ENCODE results near the gene RBM43.

Gene RBM43

GRCh38 chr2:151241224-151241623 lies 20.4 kb downstream of the RBM43 start:
- Histone ChIP-seq H3K36me3 (ENCODE audit: control insufficient read depth, insufficient read depth, low read length) (no peaks in the 10 kb centered on the region), H3K18ac (ENCODE audit: low read length) (no peak overlapping the region), H3K79me2 (ENCODE audit: control insufficient read depth, insufficient read depth, low read length) (no peaks in the 10 kb centered on the region), H3K79me1 (ENCODE audit: low read length) (no peaks in the 10 kb centered on the region), H3K23ac (ENCODE audit: low read length) (no peak overlapping the region), H2BK5ac (ENCODE audit: low read length) (no peak overlapping the region), H4K8ac (ENCODE audit: low read depth, low read length) (no peak overlapping the region), H4K5ac (ENCODE audit: low read length) (no peak overlapping the region), H3K9ac (ENCODE audit: low read length) (no peak overlapping the region), H3K27me3 (ENCODE audit: insufficient read depth, low read length, poor library complexity) (no peaks in the 10 kb centered on the region), H3K4me3 (ENCODE audit: low read length) (no peak overlapping the region), H3K4me1 (ENCODE audit: control insufficient read depth, low read depth, low read length) (no peaks in the 10 kb centered on the region), H3K27ac (ENCODE audit: low read depth, low read length) (no peak overlapping the region), H2BK120ac (ENCODE audit: low read depth, low read length) (no peak overlapping the region), H3K56ac (ENCODE audit: low read length) (no peak overlapping the region), H2BK15ac (replicated peaks; ENCODE audit: low read depth) (no peak overlapping the region), H3K4ac (ENCODE audit: low read depth, low read length) (no peak overlapping the region), H3K4me2 (ENCODE audit: low read length) (no peak overlapping the region), H2AK5ac (ENCODE audit: low read length) (no peak overlapping the region)
- no CpG with 5 or more reads among the region's 3 CpGs for WGBS (ENCODE audit: extremely low coverage, insufficient coverage, low lambda C conversion rate)
- no peak for DNase-seq

DNA sequence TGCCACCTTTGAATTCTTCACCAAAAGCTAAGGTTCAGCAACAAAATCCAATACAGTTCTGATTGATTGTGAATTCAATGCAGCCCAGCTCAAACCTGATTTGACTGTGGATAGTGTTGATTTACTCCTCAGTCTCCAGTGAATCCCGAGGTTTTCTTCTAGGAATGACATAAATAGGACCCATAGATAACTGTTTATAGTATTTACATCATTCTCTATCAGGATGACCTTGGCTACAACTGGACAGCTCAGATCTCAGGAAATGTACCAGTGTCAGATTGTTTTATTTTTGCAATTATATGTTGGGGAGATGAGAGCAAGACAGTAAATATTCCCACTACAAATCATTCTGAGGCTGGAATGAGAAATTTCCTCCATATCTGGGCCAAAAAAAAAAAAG lies 21.2 kb downstream of the RBM43 start:
- H3K18ac ChIP-seq (ENCODE audit: low read length), result no peak overlapping the region
- no peak overlapping the region for H3K56ac ChIP-seq (ENCODE audit: low read length)
- no peak overlapping the region for H3K4ac ChIP-seq (ENCODE audit: low read depth, low read length)
- H3K4me1 ChIP-seq (ENCODE audit: control insufficient read depth, low read depth, low read length), result no peaks in the 10 kb centered on the region
- H2BK15ac ChIP-seq (replicated peaks; ENCODE audit: low read depth), result no peak overlapping the region
- no peaks in the 10 kb centered on the region for H3K36me3 ChIP-seq (ENCODE audit: control insufficient read depth, insufficient read depth, low read length)
- no peaks in the 10 kb centered on the region for H3K27me3 ChIP-seq (ENCODE audit: insufficient read depth, low read length, poor library complexity)
- H3K4me3 ChIP-seq (ENCODE audit: low read length), result no peak overlapping the region
- H2BK5ac ChIP-seq (ENCODE audit: low read length), result no peak overlapping the region
- H4K5ac ChIP-seq (ENCODE audit: low read length), result no peak overlapping the region
- H3K27ac ChIP-seq (ENCODE audit: low read depth, low read length), result no peak overlapping the region
- no peak overlapping the region for H2AK5ac ChIP-seq (ENCODE audit: low read length)
- no peak overlapping the region for H4K8ac ChIP-seq (ENCODE audit: low read depth, low read length)
- WGBS (ENCODE audit: extremely low coverage, insufficient coverage, low lambda C conversion rate), result no CpG with 5 or more reads among the region's 1 CpG
- H3K4me2 ChIP-seq (ENCODE audit: low read length), result no peak overlapping the region
- DNase-seq, result no peak
- H3K9ac ChIP-seq (ENCODE audit: low read length), result no peak overlapping the region
- no peak overlapping the region for H2BK120ac ChIP-seq (ENCODE audit: low read depth, low read length)
- no peaks in the 10 kb centered on the region for H3K79me2 ChIP-seq (ENCODE audit: control insufficient read depth, insufficient read depth, low read length)
- H3K79me1 ChIP-seq (ENCODE audit: low read length), result no peaks in the 10 kb centered on the region
- no peak overlapping the region for H3K23ac ChIP-seq (ENCODE audit: low read length)

DNA sequence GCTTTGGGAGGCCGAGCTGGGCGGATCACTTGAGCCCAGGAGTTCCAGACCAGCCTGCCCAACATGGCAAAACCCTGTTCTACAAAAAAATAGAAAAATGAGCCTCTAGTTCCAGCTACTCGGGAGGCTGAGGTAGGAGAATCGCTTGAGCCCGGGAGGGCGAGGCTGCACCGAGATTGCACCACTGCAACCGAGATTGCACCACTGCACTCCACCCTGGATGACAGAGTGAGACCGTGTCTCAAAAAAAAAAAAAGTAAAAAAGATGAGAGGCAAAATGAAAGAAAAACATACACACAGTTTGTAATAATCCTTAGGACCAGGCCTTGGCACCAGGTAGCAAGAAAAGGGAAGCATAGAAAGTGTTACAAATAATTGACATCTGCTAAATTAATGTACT lies 22.0 kb downstream of the RBM43 start:
- H3K79me1 ChIP-seq (ENCODE audit: low read length), result no peaks in the 10 kb centered on the region
- H4K5ac ChIP-seq (ENCODE audit: low read length), result no peak overlapping the region
- no peak overlapping the region for H3K4me3 ChIP-seq (ENCODE audit: low read length)
- H2BK120ac ChIP-seq (ENCODE audit: low read depth, low read length), result no peak overlapping the region
- no peak overlapping the region for H3K18ac ChIP-seq (ENCODE audit: low read length)
- H2BK5ac ChIP-seq (ENCODE audit: low read length), result no peak overlapping the region
- H3K36me3 ChIP-seq (ENCODE audit: control insufficient read depth, insufficient read depth, low read length), result no peaks in the 10 kb centered on the region
- WGBS (ENCODE audit: extremely low coverage, insufficient coverage, low lambda C conversion rate), result no CpG with 5 or more reads among the region's 9 CpGs
- H3K4ac ChIP-seq (ENCODE audit: low read depth, low read length), result no peak overlapping the region
- no peak for DNase-seq
- H4K8ac ChIP-seq (ENCODE audit: low read depth, low read length), result no peak overlapping the region
- no peak overlapping the region for H3K23ac ChIP-seq (ENCODE audit: low read length)
- no peak overlapping the region for H3K27ac ChIP-seq (ENCODE audit: low read depth, low read length)
- no peak overlapping the region for H3K9ac ChIP-seq (ENCODE audit: low read length)
- H3K56ac ChIP-seq (ENCODE audit: low read length), result no peak overlapping the region
- H3K4me2 ChIP-seq (ENCODE audit: low read length), result no peak overlapping the region
- H2AK5ac ChIP-seq (ENCODE audit: low read length), result no peak overlapping the region
- H3K79me2 ChIP-seq (ENCODE audit: control insufficient read depth, insufficient read depth, low read length), result no peaks in the 10 kb centered on the region
- no peaks in the 10 kb centered on the region for H3K27me3 ChIP-seq (ENCODE audit: insufficient read depth, low read length, poor library complexity)
- no peaks in the 10 kb centered on the region for H3K4me1 ChIP-seq (ENCODE audit: control insufficient read depth, low read depth, low read length)
- H2BK15ac ChIP-seq (replicated peaks; ENCODE audit: low read depth), result no peak overlapping the region

DNA sequence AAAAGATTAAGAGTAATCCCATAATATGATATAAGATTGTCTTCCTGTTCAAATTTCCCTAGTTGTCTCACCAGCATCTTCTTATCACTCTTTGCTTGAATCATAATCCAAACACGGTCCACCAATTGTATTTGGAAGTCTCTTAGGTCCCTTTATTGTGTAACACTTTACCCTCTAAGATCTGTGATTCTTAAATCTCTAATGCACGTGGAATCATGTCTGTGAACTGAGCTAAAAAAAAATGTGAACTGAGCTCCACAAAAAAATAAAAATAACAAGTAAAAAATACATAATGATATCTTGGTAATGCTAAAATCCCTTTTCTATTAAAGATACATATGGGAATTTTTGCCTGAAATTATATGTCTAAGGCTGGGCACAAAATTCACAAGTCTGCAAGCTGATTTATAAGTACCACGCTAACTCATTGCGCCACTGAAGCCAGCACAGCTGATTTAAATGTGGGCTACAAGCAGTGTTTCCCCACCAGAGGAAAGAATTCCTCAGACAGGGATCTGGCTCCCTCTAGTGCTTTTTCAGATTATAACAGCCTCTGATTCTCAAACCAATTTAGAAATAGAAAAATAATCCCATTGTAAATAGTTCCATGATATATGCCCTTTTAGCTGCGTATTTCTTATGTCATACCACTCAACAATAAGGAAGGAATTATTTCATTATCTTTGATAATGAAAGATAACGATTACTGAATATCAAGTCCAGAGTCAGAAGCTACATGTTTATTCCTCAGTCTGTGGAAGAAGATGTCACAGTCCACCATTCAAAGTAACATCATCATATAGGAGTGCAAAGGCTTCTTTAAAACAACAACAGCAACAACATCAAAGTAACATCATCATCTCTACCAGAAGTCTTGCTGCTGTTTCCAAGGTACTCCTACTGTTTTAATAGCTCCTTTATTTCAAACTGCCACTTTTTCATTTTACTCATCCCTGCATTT lies 22.9 kb downstream of the RBM43 start:
- H2AK5ac ChIP-seq (ENCODE audit: low read length), result no peak overlapping the region
- no peak overlapping the region for H3K23ac ChIP-seq (ENCODE audit: low read length)
- H3K4ac ChIP-seq (ENCODE audit: low read depth, low read length), result no peak overlapping the region
- WGBS (ENCODE audit: extremely low coverage, insufficient coverage, low lambda C conversion rate), result no CpG with 5 or more reads among the region's 6 CpGs
- no peaks in the 10 kb centered on the region for H3K36me3 ChIP-seq (ENCODE audit: control insufficient read depth, insufficient read depth, low read length)
- no peak overlapping the region for H4K5ac ChIP-seq (ENCODE audit: low read length)
- no peak overlapping the region for H3K4me2 ChIP-seq (ENCODE audit: low read length)
- H3K4me1 ChIP-seq (ENCODE audit: control insufficient read depth, low read depth, low read length), result no peaks in the 10 kb centered on the region
- no peak overlapping the region for H3K27ac ChIP-seq (ENCODE audit: low read depth, low read length)
- peak; percentile 61 for DNase-seq
- no peak overlapping the region for H3K56ac ChIP-seq (ENCODE audit: low read length)
- H3K27me3 ChIP-seq (ENCODE audit: insufficient read depth, low read length, poor library complexity), result no peaks in the 10 kb centered on the region
- no peak overlapping the region for H2BK15ac ChIP-seq (replicated peaks; ENCODE audit: low read depth)
- H3K9ac ChIP-seq (ENCODE audit: low read length), result no peak overlapping the region
- H3K79me2 ChIP-seq (ENCODE audit: control insufficient read depth, insufficient read depth, low read length), result no peaks in the 10 kb centered on the region
- H2BK5ac ChIP-seq (ENCODE audit: low read length), result no peak overlapping the region
- H3K18ac ChIP-seq (ENCODE audit: low read length), result no peak overlapping the region
- no peak overlapping the region for H3K4me3 ChIP-seq (ENCODE audit: low read length)
- no peaks in the 10 kb centered on the region for H3K79me1 ChIP-seq (ENCODE audit: low read length)
- no peak overlapping the region for H4K8ac ChIP-seq (ENCODE audit: low read depth, low read length)
- H2BK120ac ChIP-seq (ENCODE audit: low read depth, low read length), result no peak overlapping the region

DNA sequence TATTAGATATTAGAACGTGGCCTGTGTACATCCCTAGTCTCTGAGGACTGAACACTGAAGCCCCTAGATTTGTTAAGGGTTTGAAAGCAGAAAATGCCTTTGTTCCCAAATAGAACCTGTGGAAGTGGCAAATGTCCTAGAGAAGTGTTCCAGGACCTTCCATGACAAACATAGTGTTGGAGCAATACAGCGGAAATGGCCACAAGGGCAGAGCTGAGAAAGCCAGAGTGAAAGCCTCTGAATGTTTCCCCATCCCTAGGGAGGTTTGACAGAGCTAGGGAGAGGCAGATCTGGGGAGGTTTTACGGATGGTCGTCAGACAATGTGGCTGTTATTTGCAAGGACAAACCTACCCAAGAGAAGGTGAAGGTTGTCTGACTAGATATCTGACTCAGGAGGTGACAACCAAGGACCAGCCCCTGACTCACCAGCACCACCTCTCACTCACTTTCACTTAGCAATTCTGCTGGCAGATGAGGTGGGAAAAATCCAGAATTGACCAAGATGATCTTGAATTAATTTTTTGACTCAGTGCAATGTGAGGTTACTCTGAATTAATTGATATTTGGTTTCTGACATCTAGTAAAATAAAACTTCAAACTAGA lies 24.1 kb downstream of the RBM43 start:
- peak; percentile 30 for DNase-seq
- WGBS (ENCODE audit: extremely low coverage, insufficient coverage, low lambda C conversion rate), result no CpG with 5 or more reads among the region's 4 CpGs
- no peak overlapping the region for H2BK120ac ChIP-seq (ENCODE audit: low read depth, low read length)
- no peak overlapping the region for H2BK15ac ChIP-seq (replicated peaks; ENCODE audit: low read depth)
- H3K9ac ChIP-seq (ENCODE audit: low read length), result no peak overlapping the region
- H3K79me2 ChIP-seq (ENCODE audit: control insufficient read depth, insufficient read depth, low read length), result no peaks in the 10 kb centered on the region
- no peak overlapping the region for H3K56ac ChIP-seq (ENCODE audit: low read length)
- no peaks in the 10 kb centered on the region for H3K27me3 ChIP-seq (ENCODE audit: insufficient read depth, low read length, poor library complexity)
- no peak overlapping the region for H4K5ac ChIP-seq (ENCODE audit: low read length)
- H3K23ac ChIP-seq (ENCODE audit: low read length), result no peak overlapping the region
- no peak overlapping the region for H3K27ac ChIP-seq (ENCODE audit: low read depth, low read length)
- no peak overlapping the region for H2BK5ac ChIP-seq (ENCODE audit: low read length)
- H3K4me3 ChIP-seq (ENCODE audit: low read length), result no peak overlapping the region
- no peaks in the 10 kb centered on the region for H3K79me1 ChIP-seq (ENCODE audit: low read length)
- H3K18ac ChIP-seq (ENCODE audit: low read length), result no peak overlapping the region
- H2AK5ac ChIP-seq (ENCODE audit: low read length), result no peak overlapping the region
- no peaks in the 10 kb centered on the region for H3K36me3 ChIP-seq (ENCODE audit: control insufficient read depth, insufficient read depth, low read length)
- H3K4ac ChIP-seq (ENCODE audit: low read depth, low read length), result peak overlapping the region; percentile 55
- H3K4me1 ChIP-seq (ENCODE audit: control insufficient read depth, low read depth, low read length), result no peaks in the 10 kb centered on the region
- no peak overlapping the region for H3K4me2 ChIP-seq (ENCODE audit: low read length)
- no peak overlapping the region for H4K8ac ChIP-seq (ENCODE audit: low read depth, low read length)

Measured in mesendoderm (in vitro differentiated cells).